Suprapubic skin (tissue), 4 donors: ENCODE results near the gene ENTPD1. TPM values are rescaled to one million over a fixed set of nuclear protein-coding genes. Genes with fewer than 3 reads are reported as not detected.

ENCODE experiments used
- DNase-seq, 2 donors: peaks; one replicate each; pipeline ENCODE4 v3.0.0-alpha.2; 2019; ENCODE audit warnings: low spot score in 2 of 2
- H3K27ac ChIP-seq: fragments of 200-600 bp; sonication (generic); one replicate; pipeline ENCODE4 v1.5.1; 2019
- H3K27me3 ChIP-seq: fragments of 200-600 bp; sonication (generic); one replicate; pipeline ENCODE4 v1.5.1; 2019
- H3K36me3 ChIP-seq: fragments of 200-600 bp; sonication (generic); one replicate; pipeline ENCODE4 v1.5.1; 2019
- H3K4me1 ChIP-seq: fragments of 200-600 bp; sonication (generic); one replicate; pipeline ENCODE4 v1.5.1; 2019
- H3K4me3 ChIP-seq: fragments of 200-600 bp; sonication (generic); one replicate; pipeline ENCODE4 v1.5.1; 2019; ENCODE audit warnings: mild to moderate bottlenecking
- H3K9me3 ChIP-seq: fragments of 200-600 bp; sonication (generic); one replicate; pipeline ENCODE4 v1.5.1; 2019
- CTCF ChIP-seq, 2 donors: fragments of 200-600 bp in 1 of 2; fragments of 450-650 bp in 1 of 2; sonication (generic) in 1 of 2; IDR thresholded peaks; one replicate each; pipeline ENCODE4 v1.5.1; 2016 to 2019; ENCODE audit warnings: antibody characterized with exemption in 2 of 2, mild to moderate bottlenecking in 1 of 2, moderate library complexity in 1 of 2
- EP300 ChIP-seq: sonication (generic); formaldehyde crosslinking; IDR thresholded peaks from one replicate; pipeline ENCODE4 v1.6.1; 2017; ENCODE audit warnings: antibody characterized with exemption
- POLR2A ChIP-seq, 2 donors: fragments of 450-650 bp; IDR thresholded peaks; one replicate each; pipeline ENCODE4 v1.6.1; 2017; ENCODE audit warnings: antibody characterized with exemption in 2 of 2, mild to moderate bottlenecking in 2 of 2, moderate library complexity in 2 of 2
- POLR2AphosphoS5 ChIP-seq, 3 donors: sonication (generic); formaldehyde crosslinking; IDR thresholded peaks; one replicate each; pipeline ENCODE4 v1.6.1; 2017; ENCODE audit warnings: antibody characterized with exemption in 3 of 3
- WGBS: methylation state at CpG from one replicate; pipeline ENCODE4 v1.1.5; 2018; 5-methylcytosine and 5-hydroxymethylcytosine counted together
- total RNA-seq, 4 donors: library from RNA; depleted of rRNA; stranded (reverse); fragments of >200 nt; gene quantifications; one replicate each; pipeline ENCODE4 v1.1.0, GENCODE V29; 2016

Gene ENTPD1
- total RNA-seq, result 10 to 100 TPM in 3 of 4 donors, 1 to 10 TPM in 1; 6.3 to 18.9 (median 12.5) TPM

GRCh38 chr10:95756041-95756761 is at the start of gene ENTPD1:
TSS of gene ENTPD1 (plus strand) at chr10:95756163. CDS start at chr10:95756240, 77 bp downstream.
- H3K4me3 ChIP-seq, result peak within 1 kb of the TSS; percentile 33
- TF ChIP-seq CTCF (IDR thresholded peaks at IDR 0.05) (no peak), POLR2A (IDR thresholded peaks at IDR 0.05) (peak in 1 of 2 donors; percentile 24)
- no peaks in the 10 kb centered on the region for H3K27me3 ChIP-seq
- peaks cover 4% of the 10 kb centered on the region for H3K4me1 ChIP-seq
- peak within 1 kb of the TSS; percentile 55 for H3K27ac ChIP-seq
- no peak for DNase-seq
- WGBS, result 6% methylated on average over 11 of the region's 11 CpGs
- H3K36me3 ChIP-seq, result no peaks in the 10 kb centered on the region
- no peaks in the 10 kb centered on the region for H3K9me3 ChIP-seq

- no peak for DNase-seq
- Histone ChIP-seq H3K4me1 (no peaks in the 10 kb centered on the region), H3K27me3 (no peaks in the 10 kb centered on the region), H3K27ac (no peak overlapping the region), H3K9me3 (no peaks in the 10 kb centered on the region), H3K36me3 (no peaks in the 10 kb centered on the region), H3K4me3 (no peak overlapping the region)
- TF ChIP-seq EP300 (no peak), POLR2AphosphoS5 (IDR thresholded peaks at IDR 0.05) (no peak), POLR2A (IDR thresholded peaks at IDR 0.05) (no peak), CTCF (IDR thresholded peaks at IDR 0.05) (no peak)
- no CpG with 5 or more reads among the region's 6 CpGs for WGBS
Measured at GRCh38 chr10:95706573-95706972, 49.4 kb upstream of the ENTPD1 start.

GRCh38 chr10:95706990-95707389 is 49.0 kb upstream of the ENTPD1 start:
- TF ChIP-seq POLR2AphosphoS5 (IDR thresholded peaks at IDR 0.05) (no peak), POLR2A (IDR thresholded peaks at IDR 0.05) (no peak), CTCF (IDR thresholded peaks at IDR 0.05) (no peak), EP300 (no peak)

GRCh38 chr10:95711492-95711891 is 44.5 kb upstream of the ENTPD1 start:
- Histone ChIP-seq H3K9me3 (no peaks in the 10 kb centered on the region), H3K27me3 (no peaks in the 10 kb centered on the region), H3K36me3 (no peaks in the 10 kb centered on the region), H3K4me1 (no peaks in the 10 kb centered on the region), H3K27ac (no peak overlapping the region), H3K4me3 (no peak overlapping the region)
- WGBS, result 95% methylated on average over 4 of the region's 4 CpGs
- no peak for TF ChIP-seq POLR2AphosphoS5 (IDR thresholded peaks at IDR 0.05)
- no peak for TF ChIP-seq EP300
- TF ChIP-seq POLR2A (IDR thresholded peaks at IDR 0.05), result no peak
- no peak for TF ChIP-seq CTCF (IDR thresholded peaks at IDR 0.05)
- no peak for DNase-seq

More at GRCh38 chr10:95706990-95707389, 49.0 kb upstream of the ENTPD1 start:
- DNase-seq, result no peak
- no peaks in the 10 kb centered on the region for H3K36me3 ChIP-seq
- WGBS, result no CpG with 5 or more reads among the region's 7 CpGs
- no peaks in the 10 kb centered on the region for H3K4me1 ChIP-seq
- H3K27ac ChIP-seq, result no peak overlapping the region
- H3K9me3 ChIP-seq, result no peaks in the 10 kb centered on the region
- no peak overlapping the region for H3K4me3 ChIP-seq
- H3K27me3 ChIP-seq, result no peaks in the 10 kb centered on the region

- no peaks in the 10 kb centered on the region for H3K9me3 ChIP-seq
- WGBS, result 84% methylated on average over 3 of the region's 3 CpGs
- TF ChIP-seq POLR2A (IDR thresholded peaks at IDR 0.05) (no peak), CTCF (IDR thresholded peaks at IDR 0.05) (no peak), EP300 (no peak), POLR2AphosphoS5 (IDR thresholded peaks at IDR 0.05) (no peak)
- no peak for DNase-seq
- H3K4me3 ChIP-seq, result no peak overlapping the region
- no peaks in the 10 kb centered on the region for H3K27me3 ChIP-seq
- no peaks in the 10 kb centered on the region for H3K36me3 ChIP-seq
- H3K27ac ChIP-seq, result no peak overlapping the region
- H3K4me1 ChIP-seq, result no peaks in the 10 kb centered on the region
Measured at GRCh38 chr10:95716466-95716865, 39.5 kb upstream of the ENTPD1 start.
